ENCODE results near the gene CYP19A1.

Gene CYP19A1

GRCh38 chr15:51335087-51335486, 3.3 kb downstream of the CYP19A1 start:
- no peak for TF ChIP-seq EZH2 (IDR thresholded peaks at IDR 0.05; ENCODE audit: borderline replicate concordance, low read length)
- no peak for TF ChIP-seq CTCF (IDR thresholded peaks at IDR 0.05; ENCODE audit: low read length)
- H2AFZ ChIP-seq (ENCODE audit: low read length): no peak overlapping the region

GRCh38 chr15:51334011-51334451, 4.4 kb downstream of the CYP19A1 start:
- Histone ChIP-seq H3K9me2 (ENCODE audit: low read depth, low read length) (no peaks in the 10 kb centered on the region), H3K9ac (ENCODE audit: low read length) (no peak overlapping the region), H3K4me2 (ENCODE audit: low read length) (no peak overlapping the region), H3K27ac (ENCODE audit: low read depth, low read length, poor library complexity, severe bottlenecking) (no peak overlapping the region), H4K20me1 (ENCODE audit: insufficient read depth, low read length) (no peaks in the 10 kb centered on the region), H3K4me3 (ENCODE audit: low read depth, low read length, poor library complexity, severe bottlenecking) (no peak overlapping the region), H3K27me3 (ENCODE audit: insufficient read depth, low read length) (no peaks in the 10 kb centered on the region), H3K4me1 (ENCODE audit: insufficient read depth, low read length, severe bottlenecking) (no peaks in the 10 kb centered on the region), H3K79me2 (ENCODE audit: insufficient read depth, low read length) (no peaks in the 10 kb centered on the region), H2AFZ (ENCODE audit: low read length) (no peak overlapping the region), H3K36me3 (ENCODE audit: insufficient read depth, low read length) (no peaks in the 10 kb centered on the region), H3K9me3 (ENCODE audit: low read length) (no peaks in the 10 kb centered on the region), H3F3A (ENCODE audit: insufficient read depth, low read length) (no peaks in the 10 kb centered on the region)
- TF ChIP-seq CTCF (IDR thresholded peaks at IDR 0.05; ENCODE audit: low read length) (no peak), EZH2 (IDR thresholded peaks at IDR 0.05; ENCODE audit: borderline replicate concordance, low read length) (no peak)

More at GRCh38 chr15:51335087-51335486, 3.3 kb downstream of the CYP19A1 start:
- no peaks in the 10 kb centered on the region for H3K9me2 ChIP-seq (ENCODE audit: low read depth, low read length)
- H3K27ac ChIP-seq (ENCODE audit: low read depth, low read length, poor library complexity, severe bottlenecking): no peak overlapping the region
- no peaks in the 10 kb centered on the region for H4K20me1 ChIP-seq (ENCODE audit: insufficient read depth, low read length)
- H3K4me3 ChIP-seq (ENCODE audit: low read depth, low read length, poor library complexity, severe bottlenecking): no peak overlapping the region
- no peak overlapping the region for H3K9ac ChIP-seq (ENCODE audit: low read length)
- H3K27me3 ChIP-seq (ENCODE audit: insufficient read depth, low read length): no peaks in the 10 kb centered on the region
- no peaks in the 10 kb centered on the region for H3K79me2 ChIP-seq (ENCODE audit: insufficient read depth, low read length)
- no peaks in the 10 kb centered on the region for H3K36me3 ChIP-seq (ENCODE audit: insufficient read depth, low read length)
- no peaks in the 10 kb centered on the region for H3F3A ChIP-seq (ENCODE audit: insufficient read depth, low read length)
- no peak overlapping the region for H3K4me2 ChIP-seq (ENCODE audit: low read length)
- H3K9me3 ChIP-seq (ENCODE audit: low read length): no peaks in the 10 kb centered on the region
- H3K4me1 ChIP-seq (ENCODE audit: insufficient read depth, low read length, severe bottlenecking): no peaks in the 10 kb centered on the region

- H3K27ac ChIP-seq (ENCODE audit: low read depth, low read length, poor library complexity, severe bottlenecking): no peak overlapping the region
- H3K27me3 ChIP-seq (ENCODE audit: insufficient read depth, low read length): no peaks in the 10 kb centered on the region
- TF ChIP-seq CTCF (IDR thresholded peaks at IDR 0.05; ENCODE audit: low read length) (no peak), EZH2 (IDR thresholded peaks at IDR 0.05; ENCODE audit: borderline replicate concordance, low read length) (no peak)
- no peaks in the 10 kb centered on the region for H3K79me2 ChIP-seq (ENCODE audit: insufficient read depth, low read length)
- no peaks in the 10 kb centered on the region for H4K20me1 ChIP-seq (ENCODE audit: insufficient read depth, low read length)
- H3K9ac ChIP-seq (ENCODE audit: low read length): no peak overlapping the region
- no peaks in the 10 kb centered on the region for H3K36me3 ChIP-seq (ENCODE audit: insufficient read depth, low read length)
- no peak overlapping the region for H3K4me3 ChIP-seq (ENCODE audit: low read depth, low read length, poor library complexity, severe bottlenecking)
- no peaks in the 10 kb centered on the region for H3K9me2 ChIP-seq (ENCODE audit: low read depth, low read length)
- no peaks in the 10 kb centered on the region for H3K4me1 ChIP-seq (ENCODE audit: insufficient read depth, low read length, severe bottlenecking)
- no peaks in the 10 kb centered on the region for H3K9me3 ChIP-seq (ENCODE audit: low read length)
- H3F3A ChIP-seq (ENCODE audit: insufficient read depth, low read length): no peaks in the 10 kb centered on the region
- no peak overlapping the region for H2AFZ ChIP-seq (ENCODE audit: low read length)
- H3K4me2 ChIP-seq (ENCODE audit: low read length): no peak overlapping the region
These were observed 4.8 kb downstream of the CYP19A1 start for GRCh38 chr15:51333571-51333970.

Measured in OCI-LY1 (cell line).